ENCODE data around the gene MBP.

MBP gene

GRCh38 chr18:77131100-77131651, 1.4 kb downstream of the MBP start:
- DNase-seq (ENCODE audit: insufficient read length) (no peak), FAIRE-seq (peak; percentile 67)
- TF ChIP-seq TAF1 (IDR thresholded peaks at IDR 0.05; ENCODE audit: borderline replicate concordance, low read depth, low read length) (no peak), POLR2AphosphoS5 (IDR thresholded peaks at IDR 0.05; ENCODE audit: low read depth, low read length) (no peak), POLR2A (IDR thresholded peaks at IDR 0.05; ENCODE audit: low read depth, low read length) (no peak; the same call in 1 of the 2 replicates)

- no peak for TF ChIP-seq TAF1 (IDR thresholded peaks at IDR 0.05; ENCODE audit: borderline replicate concordance, low read depth, low read length)
- no peak for TF ChIP-seq POLR2AphosphoS5 (IDR thresholded peaks at IDR 0.05; ENCODE audit: low read depth, low read length)
- TF ChIP-seq POLR2A (IDR thresholded peaks at IDR 0.05; ENCODE audit: low read depth, low read length) = no peak
- DNase-seq (ENCODE audit: insufficient read length) (no peak), FAIRE-seq (peak; percentile 73)
Observed at GRCh38 chr18:77130229-77131099, 2.1 kb downstream of the MBP start.

DNA sequence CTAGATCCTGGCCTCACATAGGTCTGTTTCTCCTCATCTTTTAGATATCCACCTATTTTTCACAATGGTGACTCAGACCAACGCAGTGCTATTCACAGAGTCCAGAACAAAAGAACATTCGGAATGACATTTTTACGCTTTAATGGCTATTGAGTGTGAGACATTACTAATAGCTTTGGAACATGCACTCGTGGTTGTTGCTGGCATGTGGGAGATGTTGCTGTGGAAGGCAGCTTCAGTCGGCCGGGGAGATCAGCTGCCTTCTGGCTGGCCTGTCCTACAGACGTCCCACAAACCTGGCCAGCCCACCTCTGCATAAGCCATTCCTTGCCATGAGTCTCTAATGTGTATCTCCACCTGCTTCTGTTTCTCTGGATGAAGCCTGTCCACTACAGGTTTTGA, 3.4 kb downstream of the MBP start:
- TF ChIP-seq TAF1 (IDR thresholded peaks at IDR 0.05; ENCODE audit: borderline replicate concordance, low read depth, low read length) (no peak), POLR2AphosphoS5 (IDR thresholded peaks at IDR 0.05; ENCODE audit: low read depth, low read length) (no peak), POLR2A (IDR thresholded peaks at IDR 0.05; ENCODE audit: low read depth, low read length) (no peak)
- DNase-seq (ENCODE audit: insufficient read length) (no peak), FAIRE-seq (peak; percentile 66)

DNA sequence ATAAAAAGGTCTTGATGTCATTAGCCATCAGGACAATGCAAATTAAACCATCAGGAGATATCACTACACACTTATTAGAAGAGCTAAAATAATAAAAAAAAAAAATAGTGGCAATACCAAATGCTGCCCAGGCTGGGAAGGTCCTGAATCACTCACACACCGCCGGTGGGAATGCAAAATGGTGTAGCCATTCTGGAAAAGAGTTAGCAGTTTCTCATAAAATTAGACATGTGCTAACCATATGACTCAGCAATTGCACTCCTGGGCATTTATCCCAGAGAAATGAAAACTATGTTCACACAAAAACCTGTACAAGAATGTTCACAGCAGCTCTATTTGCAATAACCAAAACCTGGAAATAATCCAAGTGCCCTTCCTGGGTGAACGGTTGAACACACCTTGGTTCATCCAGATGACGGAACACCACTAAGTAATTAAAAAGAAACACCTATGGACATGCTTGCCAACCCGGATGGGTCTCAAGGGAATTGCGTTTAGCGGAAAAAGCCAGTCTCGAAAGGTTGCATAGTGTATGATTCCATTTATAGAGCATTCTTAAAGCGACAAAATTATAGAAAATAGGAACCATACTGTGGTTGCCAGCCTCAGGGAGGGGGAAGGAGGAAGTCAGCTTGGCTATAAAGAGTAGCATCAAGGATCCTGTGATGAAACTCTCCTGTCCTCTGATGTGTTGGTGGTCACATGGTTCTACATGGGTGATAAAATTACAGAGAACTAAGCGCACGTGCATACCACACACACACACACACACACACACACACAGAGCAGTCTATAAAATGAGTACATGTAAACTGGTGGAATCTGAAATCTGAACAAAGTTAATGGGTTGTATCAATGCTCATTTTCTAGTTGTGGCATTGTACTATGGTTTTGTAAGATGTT, 4.6 kb downstream of the MBP start:
- DNase-seq (ENCODE audit: insufficient read length) (no peak), FAIRE-seq (peak; percentile 82)
- TF ChIP-seq POLR2A (IDR thresholded peaks at IDR 0.05; ENCODE audit: low read depth, low read length) = peak; percentile 65
- TF ChIP-seq TAF1 (IDR thresholded peaks at IDR 0.05; ENCODE audit: borderline replicate concordance, low read depth, low read length) = no peak
- peak; percentile 60 for TF ChIP-seq POLR2AphosphoS5 (IDR thresholded peaks at IDR 0.05; ENCODE audit: low read depth, low read length)

DNA sequence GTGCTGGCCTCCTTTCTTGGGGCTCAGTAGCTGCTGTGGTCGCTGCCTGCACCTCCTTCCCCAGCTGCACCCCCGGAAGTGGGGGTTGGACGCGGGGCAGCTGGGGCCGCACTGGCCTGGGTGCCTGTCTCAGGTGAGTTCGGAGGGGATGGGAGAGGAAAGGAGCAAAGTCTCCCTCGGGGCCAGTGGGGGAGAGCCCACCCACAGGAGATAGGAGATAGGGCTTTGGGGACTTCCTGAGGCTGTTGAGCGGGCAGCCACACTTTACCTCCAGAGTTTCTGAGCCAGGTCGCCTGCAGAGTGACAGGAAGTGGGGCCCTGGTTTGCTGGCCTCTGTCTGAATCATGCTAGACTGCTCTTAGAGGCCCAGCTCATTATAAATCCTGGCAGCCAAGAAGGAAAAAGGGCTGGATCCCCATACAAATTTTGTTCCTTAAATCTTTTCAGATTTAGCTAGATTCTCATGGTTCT, 8.1 kb downstream of the MBP start:
- TF ChIP-seq POLR2A (IDR thresholded peaks at IDR 0.05; ENCODE audit: low read depth, low read length) = peak; percentile 73
- TF ChIP-seq TAF1 (IDR thresholded peaks at IDR 0.05; ENCODE audit: borderline replicate concordance, low read depth, low read length) = peak; percentile 39; the same call in 1 of the 2 replicates
- TF ChIP-seq POLR2AphosphoS5 (IDR thresholded peaks at IDR 0.05; ENCODE audit: low read depth, low read length) = no peak
- DNase-seq (ENCODE audit: insufficient read length) (no peak), FAIRE-seq (peak; percentile 98)

DNA sequence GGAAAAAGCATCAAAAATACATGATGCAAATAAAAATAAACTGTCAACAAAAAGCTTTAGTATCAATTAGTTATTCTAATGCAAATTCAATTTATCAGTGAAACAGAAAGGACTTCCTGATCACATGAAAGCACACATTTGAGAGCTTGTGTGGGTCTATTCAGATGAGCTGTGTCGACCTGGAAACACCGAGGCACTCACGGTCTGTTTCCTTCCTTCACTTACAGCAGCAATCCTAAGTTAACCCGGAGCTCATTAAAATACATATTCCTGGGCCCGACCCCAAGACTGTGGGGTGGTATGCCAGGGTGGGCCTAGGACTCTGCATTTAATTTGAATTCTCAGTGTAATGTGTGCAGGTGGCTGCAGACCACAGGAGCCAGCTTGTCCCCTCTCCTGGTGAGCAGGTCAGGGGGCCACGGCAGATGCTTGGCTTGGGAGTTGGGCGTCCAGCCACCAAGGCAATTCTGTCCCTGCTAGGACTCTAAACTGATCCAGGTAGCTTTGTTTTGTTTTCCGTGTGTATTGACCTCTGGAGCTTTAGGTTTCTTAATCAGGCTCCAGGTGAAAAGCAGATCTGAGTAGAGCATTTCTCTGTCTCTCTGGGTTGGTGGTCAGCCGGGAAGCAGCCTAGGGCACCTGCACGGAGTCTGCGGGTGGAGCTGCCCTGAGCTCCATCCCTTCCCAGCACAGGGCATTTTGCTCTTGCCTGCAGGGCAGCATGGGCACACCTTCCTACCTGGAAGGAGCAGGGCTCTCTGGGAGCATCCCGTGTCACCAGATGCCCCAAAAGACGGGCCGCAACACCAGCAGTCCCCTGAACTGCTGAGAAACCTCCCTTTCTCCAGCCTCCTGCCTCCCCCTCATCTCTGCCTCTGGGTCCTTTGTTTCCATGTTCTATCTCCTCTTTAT, 9.0 kb downstream of the MBP start:
- TF ChIP-seq TAF1 (IDR thresholded peaks at IDR 0.05; ENCODE audit: borderline replicate concordance, low read depth, low read length) (no peak), POLR2AphosphoS5 (IDR thresholded peaks at IDR 0.05; ENCODE audit: low read depth, low read length) (no peak), POLR2A (IDR thresholded peaks at IDR 0.05; ENCODE audit: low read depth, low read length) (no peak)
- FAIRE-seq = no peak
- no peak for DNase-seq (ENCODE audit: insufficient read length)

DNA sequence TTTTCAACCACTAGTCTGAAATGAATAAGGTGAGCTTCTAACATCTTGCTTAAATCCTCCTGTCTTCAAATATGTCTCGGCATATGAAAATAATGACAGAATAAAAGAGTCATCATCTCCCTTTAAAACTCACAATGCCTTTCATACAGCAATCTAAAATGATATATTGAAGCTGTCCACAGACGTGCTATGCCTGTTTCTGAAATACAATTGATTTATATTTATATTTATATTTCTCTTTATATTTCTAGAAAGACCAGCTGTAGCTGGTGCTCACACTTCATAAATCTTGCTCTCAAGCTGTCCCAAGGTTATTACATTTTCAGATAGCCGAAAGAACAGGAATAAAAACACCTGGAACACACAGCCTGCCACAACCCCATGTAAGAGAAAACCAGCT, 11.1 kb downstream of the MBP start:
- FAIRE-seq (peak; percentile 5), DNase-seq (ENCODE audit: insufficient read length) (no peak)
- no peak for TF ChIP-seq POLR2AphosphoS5 (IDR thresholded peaks at IDR 0.05; ENCODE audit: low read depth, low read length)
- no peak for TF ChIP-seq TAF1 (IDR thresholded peaks at IDR 0.05; ENCODE audit: borderline replicate concordance, low read depth, low read length)
- TF ChIP-seq POLR2A (IDR thresholded peaks at IDR 0.05; ENCODE audit: low read depth, low read length) = no peak

DNA sequence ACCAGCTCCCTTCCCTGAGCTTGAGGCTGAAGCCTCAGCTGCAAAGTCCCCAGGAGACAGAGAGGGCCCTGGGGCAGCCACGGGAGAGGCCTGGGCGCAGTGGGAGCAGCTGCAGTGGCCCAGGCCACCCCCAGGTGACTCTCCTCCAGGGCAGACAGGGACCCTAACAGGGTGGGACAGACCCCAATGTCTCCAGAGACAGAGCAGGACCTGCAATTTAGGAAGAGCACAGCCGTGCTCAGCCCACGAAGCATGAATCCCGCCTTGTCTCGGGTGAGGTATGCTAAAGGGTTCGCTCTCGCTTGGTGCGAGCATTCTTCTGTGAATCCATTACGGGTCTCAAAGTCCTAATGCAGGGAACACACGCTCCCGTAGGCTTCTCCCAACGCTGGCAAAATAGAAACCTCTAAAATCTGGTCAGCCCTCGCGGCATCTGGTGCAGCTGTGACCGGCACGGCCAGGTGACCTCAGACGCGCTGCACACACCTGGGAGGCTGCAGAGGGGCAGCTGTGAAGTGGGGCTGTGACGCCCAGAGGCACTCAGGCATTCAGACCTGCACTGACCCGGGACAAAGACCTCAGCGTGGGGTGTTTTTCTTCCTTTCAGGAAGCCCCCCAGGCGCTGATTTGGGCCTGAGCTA, 12.6 kb downstream of the MBP start:
- FAIRE-seq = no peak
- TF ChIP-seq POLR2AphosphoS5 (IDR thresholded peaks at IDR 0.05; ENCODE audit: low read depth, low read length) = no peak
- no peak for TF ChIP-seq TAF1 (IDR thresholded peaks at IDR 0.05; ENCODE audit: borderline replicate concordance, low read depth, low read length)
- no peak for TF ChIP-seq POLR2A (IDR thresholded peaks at IDR 0.05; ENCODE audit: low read depth, low read length)
- DNase-seq (ENCODE audit: insufficient read length) = no peak

DNA sequence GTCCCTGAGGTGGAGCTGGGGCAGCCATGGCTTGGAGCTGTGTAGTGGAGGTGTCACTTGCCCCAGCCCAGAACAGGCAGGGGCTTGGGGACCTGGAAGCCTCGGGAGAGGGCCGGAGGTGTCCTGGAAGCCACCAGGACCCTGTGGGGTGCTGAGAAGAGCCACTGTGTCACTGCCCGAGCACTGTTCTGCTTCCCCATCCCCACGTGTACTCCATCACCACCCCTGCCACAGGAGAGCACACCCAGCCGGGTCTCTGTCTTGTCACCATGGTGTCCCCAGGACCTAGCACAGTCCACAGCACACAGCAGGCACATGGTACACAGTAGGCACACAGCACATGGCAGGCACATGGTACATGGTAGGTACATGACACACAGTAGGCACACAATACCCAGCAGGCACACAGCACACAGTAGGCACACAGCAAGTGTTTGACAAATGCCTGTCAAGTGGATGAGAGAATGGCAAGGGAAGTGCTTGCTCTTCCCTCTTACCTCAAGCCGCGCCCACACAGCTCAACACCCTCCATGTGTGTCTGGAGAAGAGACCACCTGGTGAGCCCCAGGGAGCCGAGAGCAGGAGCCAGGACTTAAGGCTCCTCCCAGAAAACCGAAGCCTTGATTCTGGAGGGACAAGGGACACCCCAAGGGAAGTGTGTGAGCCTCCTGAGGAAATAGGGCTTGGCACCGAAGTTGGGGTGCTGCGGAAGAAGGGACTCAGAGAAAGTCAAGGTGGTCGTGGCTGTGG, 13.3 kb downstream of the MBP start:
- FAIRE-seq (no peak), DNase-seq (ENCODE audit: insufficient read length) (no peak)
- TF ChIP-seq POLR2AphosphoS5 (IDR thresholded peaks at IDR 0.05; ENCODE audit: low read depth, low read length) = no peak
- TF ChIP-seq TAF1 (IDR thresholded peaks at IDR 0.05; ENCODE audit: borderline replicate concordance, low read depth, low read length) = no peak
- TF ChIP-seq POLR2A (IDR thresholded peaks at IDR 0.05; ENCODE audit: low read depth, low read length) = peak; percentile 34; the same call in 1 of the 2 replicates

Data from GM12892 (cell line).